ENCODE data around the gene RXFP1. TPM values are rescaled to one million over a fixed set of nuclear protein-coding genes. Genes with fewer than 3 reads are reported as not detected.

RXFP1 gene
- total RNA-seq, 1 experiment from 2014 or later = 0.48 TPM

DNA sequence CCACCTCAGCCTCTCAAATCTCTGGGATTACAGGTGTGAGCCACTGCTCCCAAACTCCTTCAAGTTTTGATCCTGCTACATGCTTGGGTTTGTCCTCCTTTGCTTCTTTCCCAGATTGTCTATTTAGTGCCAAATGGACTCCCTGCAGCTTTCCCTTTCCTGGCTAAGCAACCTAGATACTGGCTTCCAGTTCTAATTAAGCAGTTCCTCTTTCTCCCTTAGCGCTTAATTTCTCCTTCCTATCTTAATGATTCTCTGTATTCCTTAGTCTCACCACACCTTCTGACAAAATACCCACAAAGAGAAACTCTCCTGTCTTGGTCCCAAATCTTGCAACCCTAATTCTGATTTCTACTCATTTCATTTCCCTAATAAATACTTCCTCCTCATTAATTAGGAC, 7.8 kb downstream of the RXFP1 start (continued):
- TF ChIP-seq, protein P1, sequence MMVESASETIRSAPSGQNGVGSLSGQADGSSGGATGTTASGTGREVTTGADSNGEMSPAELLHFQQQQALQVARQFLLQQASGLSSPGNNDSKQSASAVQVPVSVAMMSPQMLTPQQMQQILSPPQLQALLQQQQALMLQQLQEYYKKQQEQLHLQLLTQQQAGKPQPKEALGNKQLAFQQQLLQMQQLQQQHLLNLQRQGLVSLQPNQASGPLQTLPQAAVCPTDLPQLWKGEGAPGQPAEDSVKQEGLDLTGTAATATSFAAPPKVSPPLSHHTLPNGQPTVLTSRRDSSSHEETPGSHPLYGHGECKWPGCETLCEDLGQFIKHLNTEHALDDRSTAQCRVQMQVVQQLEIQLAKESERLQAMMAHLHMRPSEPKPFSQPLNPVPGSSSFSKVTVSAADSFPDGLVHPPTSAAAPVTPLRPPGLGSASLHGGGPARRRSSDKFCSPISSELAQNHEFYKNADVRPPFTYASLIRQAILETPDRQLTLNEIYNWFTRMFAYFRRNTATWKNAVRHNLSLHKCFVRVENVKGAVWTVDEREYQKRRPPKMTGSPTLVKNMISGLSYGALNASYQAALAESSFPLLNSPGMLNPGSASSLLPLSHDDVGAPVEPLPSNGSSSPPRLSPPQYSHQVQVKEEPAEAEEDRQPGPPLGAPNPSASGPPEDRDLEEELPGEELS (CRISPR knock-in tag; IDR thresholded peaks at IDR 0.05) = no peak
- TF ChIP-seq, protein P2, sequence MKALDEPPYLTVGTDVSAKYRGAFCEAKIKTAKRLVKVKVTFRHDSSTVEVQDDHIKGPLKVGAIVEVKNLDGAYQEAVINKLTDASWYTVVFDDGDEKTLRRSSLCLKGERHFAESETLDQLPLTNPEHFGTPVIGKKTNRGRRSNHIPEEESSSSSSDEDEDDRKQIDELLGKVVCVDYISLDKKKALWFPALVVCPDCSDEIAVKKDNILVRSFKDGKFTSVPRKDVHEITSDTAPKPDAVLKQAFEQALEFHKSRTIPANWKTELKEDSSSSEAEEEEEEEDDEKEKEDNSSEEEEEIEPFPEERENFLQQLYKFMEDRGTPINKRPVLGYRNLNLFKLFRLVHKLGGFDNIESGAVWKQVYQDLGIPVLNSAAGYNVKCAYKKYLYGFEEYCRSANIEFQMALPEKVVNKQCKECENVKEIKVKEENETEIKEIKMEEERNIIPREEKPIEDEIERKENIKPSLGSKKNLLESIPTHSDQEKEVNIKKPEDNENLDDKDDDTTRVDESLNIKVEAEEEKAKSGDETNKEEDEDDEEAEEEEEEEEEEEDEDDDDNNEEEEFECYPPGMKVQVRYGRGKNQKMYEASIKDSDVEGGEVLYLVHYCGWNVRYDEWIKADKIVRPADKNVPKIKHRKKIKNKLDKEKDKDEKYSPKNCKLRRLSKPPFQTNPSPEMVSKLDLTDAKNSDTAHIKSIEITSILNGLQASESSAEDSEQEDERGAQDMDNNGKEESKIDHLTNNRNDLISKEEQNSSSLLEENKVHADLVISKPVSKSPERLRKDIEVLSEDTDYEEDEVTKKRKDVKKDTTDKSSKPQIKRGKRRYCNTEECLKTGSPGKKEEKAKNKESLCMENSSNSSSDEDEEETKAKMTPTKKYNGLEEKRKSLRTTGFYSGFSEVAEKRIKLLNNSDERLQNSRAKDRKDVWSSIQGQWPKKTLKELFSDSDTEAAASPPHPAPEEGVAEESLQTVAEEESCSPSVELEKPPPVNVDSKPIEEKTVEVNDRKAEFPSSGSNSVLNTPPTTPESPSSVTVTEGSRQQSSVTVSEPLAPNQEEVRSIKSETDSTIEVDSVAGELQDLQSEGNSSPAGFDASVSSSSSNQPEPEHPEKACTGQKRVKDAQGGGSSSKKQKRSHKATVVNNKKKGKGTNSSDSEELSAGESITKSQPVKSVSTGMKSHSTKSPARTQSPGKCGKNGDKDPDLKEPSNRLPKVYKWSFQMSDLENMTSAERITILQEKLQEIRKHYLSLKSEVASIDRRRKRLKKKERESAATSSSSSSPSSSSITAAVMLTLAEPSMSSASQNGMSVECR (CRISPR knock-in tag; IDR thresholded peaks at IDR 0.05; ENCODE audit: borderline replicate concordance) = no peak
- no peak for TF ChIP-seq RELA (CRISPR knock-in tag; IDR thresholded peaks at IDR 0.05; ENCODE audit: borderline replicate concordance)
- TF ChIP-seq ZNF396 (CRISPR knock-in tag; IDR thresholded peaks at IDR 0.05; ENCODE audit: borderline replicate concordance) = no peak
- no peak for TF ChIP-seq SP1 (CRISPR knock-in tag; conservative IDR thresholded peaks at IDR 0.05)
- TF ChIP-seq GABPB1 (CRISPR knock-in tag; IDR thresholded peaks at IDR 0.05) = no peak
- TF ChIP-seq, protein P3, sequence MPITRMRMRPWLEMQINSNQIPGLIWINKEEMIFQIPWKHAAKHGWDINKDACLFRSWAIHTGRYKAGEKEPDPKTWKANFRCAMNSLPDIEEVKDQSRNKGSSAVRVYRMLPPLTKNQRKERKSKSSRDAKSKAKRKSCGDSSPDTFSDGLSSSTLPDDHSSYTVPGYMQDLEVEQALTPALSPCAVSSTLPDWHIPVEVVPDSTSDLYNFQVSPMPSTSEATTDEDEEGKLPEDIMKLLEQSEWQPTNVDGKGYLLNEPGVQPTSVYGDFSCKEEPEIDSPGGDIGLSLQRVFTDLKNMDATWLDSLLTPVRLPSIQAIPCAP (CRISPR knock-in tag; IDR thresholded peaks at IDR 0.05) = no peak
- TF ChIP-seq, protein P4, sequence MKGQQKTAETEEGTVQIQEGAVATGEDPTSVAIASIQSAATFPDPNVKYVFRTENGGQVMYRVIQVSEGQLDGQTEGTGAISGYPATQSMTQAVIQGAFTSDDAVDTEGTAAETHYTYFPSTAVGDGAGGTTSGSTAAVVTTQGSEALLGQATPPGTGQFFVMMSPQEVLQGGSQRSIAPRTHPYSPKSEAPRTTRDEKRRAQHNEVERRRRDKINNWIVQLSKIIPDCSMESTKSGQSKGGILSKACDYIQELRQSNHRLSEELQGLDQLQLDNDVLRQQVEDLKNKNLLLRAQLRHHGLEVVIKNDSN (CRISPR knock-in tag; IDR thresholded peaks at IDR 0.05) = no peak
- TF ChIP-seq CBFB (CRISPR knock-in tag; IDR thresholded peaks at IDR 0.05; ENCODE audit: low read depth) = no peak
- TF ChIP-seq, protein P5, sequence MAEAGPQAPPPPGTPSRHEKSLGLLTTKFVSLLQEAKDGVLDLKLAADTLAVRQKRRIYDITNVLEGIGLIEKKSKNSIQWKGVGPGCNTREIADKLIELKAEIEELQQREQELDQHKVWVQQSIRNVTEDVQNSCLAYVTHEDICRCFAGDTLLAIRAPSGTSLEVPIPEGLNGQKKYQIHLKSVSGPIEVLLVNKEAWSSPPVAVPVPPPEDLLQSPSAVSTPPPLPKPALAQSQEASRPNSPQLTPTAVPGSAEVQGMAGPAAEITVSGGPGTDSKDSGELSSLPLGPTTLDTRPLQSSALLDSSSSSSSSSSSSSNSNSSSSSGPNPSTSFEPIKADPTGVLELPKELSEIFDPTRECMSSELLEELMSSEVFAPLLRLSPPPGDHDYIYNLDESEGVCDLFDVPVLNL (CRISPR knock-in tag; IDR thresholded peaks at IDR 0.05; ENCODE audit: borderline replicate concordance, low read depth) = no peak

DNA sequence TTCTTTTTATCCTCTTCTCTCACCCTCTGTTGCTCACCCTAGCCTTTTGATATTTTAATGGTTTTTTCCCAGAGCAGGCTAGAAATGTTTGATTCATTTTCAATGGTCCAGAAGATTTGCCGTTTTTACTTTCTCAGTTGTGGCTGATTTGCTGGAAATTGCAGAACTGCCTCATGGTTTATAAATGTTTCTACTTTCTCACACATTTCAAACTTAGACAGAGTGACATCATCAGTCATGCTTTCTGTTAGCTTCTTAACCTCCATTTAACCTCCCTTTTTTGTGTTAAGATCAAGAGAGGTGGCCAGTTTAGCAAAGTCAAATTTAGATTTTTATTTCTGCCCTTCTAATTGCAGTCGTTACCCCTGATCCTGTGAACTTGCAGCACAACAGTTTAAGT, 8.7 kb downstream of the RXFP1 start:
- Mint-ChIP-seq H3K36me3 (no peaks in the 10 kb centered on the region), H3K4me3 (no peak overlapping the region), H3K4me1 (peaks cover 39% of the 10 kb centered on the region), H3K9me3 (no peaks in the 10 kb centered on the region), H3K27ac (0 out of 2 replicates have a peak overlapping the region, but pooled peaks have one; percentile 1), H3K27me3 (ENCODE audit: low read depth) (no peaks in the 10 kb centered on the region)
- ATAC-seq = no peak
- no peak for DNase-seq (ENCODE audit: low spot score)
- POLR2A ChIA-PET = no interaction called here
- CTCF ChIA-PET = no interaction called here
- TF ChIP-seq HMGA2 (CRISPR knock-in tag; IDR thresholded peaks at IDR 0.05) = no peak
- TF ChIP-seq MYBL2 (CRISPR knock-in tag; IDR thresholded peaks at IDR 0.05) = no peak
- TF ChIP-seq, protein P2 (CRISPR knock-in tag; IDR thresholded peaks at IDR 0.05; ENCODE audit: borderline replicate concordance) = no peak
- TF ChIP-seq, protein P6, sequence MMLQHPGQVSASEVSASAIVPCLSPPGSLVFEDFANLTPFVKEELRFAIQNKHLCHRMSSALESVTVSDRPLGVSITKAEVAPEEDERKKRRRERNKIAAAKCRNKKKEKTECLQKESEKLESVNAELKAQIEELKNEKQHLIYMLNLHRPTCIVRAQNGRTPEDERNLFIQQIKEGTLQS (CRISPR knock-in tag; conservative IDR thresholded peaks at IDR 0.05) = no peak
- TF ChIP-seq, protein P7, sequence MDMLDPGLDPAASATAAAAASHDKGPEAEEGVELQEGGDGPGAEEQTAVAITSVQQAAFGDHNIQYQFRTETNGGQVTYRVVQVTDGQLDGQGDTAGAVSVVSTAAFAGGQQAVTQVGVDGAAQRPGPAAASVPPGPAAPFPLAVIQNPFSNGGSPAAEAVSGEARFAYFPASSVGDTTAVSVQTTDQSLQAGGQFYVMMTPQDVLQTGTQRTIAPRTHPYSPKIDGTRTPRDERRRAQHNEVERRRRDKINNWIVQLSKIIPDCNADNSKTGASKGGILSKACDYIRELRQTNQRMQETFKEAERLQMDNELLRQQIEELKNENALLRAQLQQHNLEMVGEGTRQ (CRISPR knock-in tag; IDR thresholded peaks at IDR 0.05) = no peak
- TF ChIP-seq ZNF263 (CRISPR knock-in tag; IDR thresholded peaks at IDR 0.05; ENCODE audit: low read depth) = no peak
- TF ChIP-seq PRRX2 (CRISPR knock-in tag; IDR thresholded peaks at IDR 0.05) = no peak
- TF ChIP-seq, protein P8, sequence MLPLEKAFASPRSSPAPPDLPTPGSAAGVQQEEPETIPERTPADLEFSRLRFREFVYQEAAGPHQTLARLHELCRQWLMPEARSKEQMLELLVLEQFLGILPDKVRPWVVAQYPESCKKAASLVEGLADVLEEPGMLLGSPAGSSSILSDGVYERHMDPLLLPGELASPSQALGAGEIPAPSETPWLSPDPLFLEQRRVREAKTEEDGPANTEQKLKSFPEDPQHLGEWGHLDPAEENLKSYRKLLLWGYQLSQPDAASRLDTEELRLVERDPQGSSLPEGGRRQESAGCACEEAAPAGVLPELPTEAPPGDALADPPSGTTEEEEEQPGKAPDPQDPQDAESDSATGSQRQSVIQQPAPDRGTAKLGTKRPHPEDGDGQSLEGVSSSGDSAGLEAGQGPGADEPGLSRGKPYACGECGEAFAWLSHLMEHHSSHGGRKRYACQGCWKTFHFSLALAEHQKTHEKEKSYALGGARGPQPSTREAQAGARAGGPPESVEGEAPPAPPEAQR (CRISPR knock-in tag; IDR thresholded peaks at IDR 0.05) = no peak
- no peak for TF ChIP-seq CREM (CRISPR knock-in tag; IDR thresholded peaks at IDR 0.05)
- no peak for TF ChIP-seq ZNF138 (CRISPR knock-in tag; conservative IDR thresholded peaks at IDR 0.05)
- no peak for TF ChIP-seq GTF2I (CRISPR knock-in tag; conservative IDR thresholded peaks at IDR 0.05)
- no peak for TF ChIP-seq CREB1 (CRISPR knock-in tag; IDR thresholded peaks at IDR 0.05)

All from WTC11 (cell line).